IMR-90 (cell line): ENCODE results near the gene ERC2. TPM values are rescaled to one million over a fixed set of nuclear protein-coding genes. Genes with fewer than 3 reads are reported as not detected.

Experiments
- ATAC-seq: fragments of 200-7000 bp; cut with Tn5 transposase; 2 replicates; pipeline ENCODE4 v1.9.1; 2020; ENCODE audit warnings: low read depth, mild to moderate bottlenecking, moderate library complexity
- BruUV-seq: library from RNA; stranded (reverse); fragments of 400-500 nt; replicated peaks from 2 replicates; lab custom pipeline; 2021; lab: Mats Ljungman, UMichigan
- CTCF ChIA-PET: fragments of 300-600 bp; formaldehyde crosslinking; extraction: SDS; loops from one replicate; lab custom pipeline; 2021; ENCODE audit warnings: antibody characterized with exemption; lab: Yijun Ruan, JAX
- POLR2A ChIA-PET: fragments of 300-600 bp; sonication (Branson Sonifier 250); formaldehyde crosslinking; loops from one replicate; lab custom pipeline; 2022; ENCODE audit warnings: antibody characterized with exemption; ENCODE audit not compliant: unreplicated experiment; lab: Charles Lee
- DNase-seq: peaks from one replicate; pipeline ENCODE4 v3.0.0; 2013
- H2AFZ ChIP-seq: replicated peaks from 2 replicates; pipeline ENCODE3; 2013; ENCODE audit warnings: low read length, mild to moderate bottlenecking; ENCODE audit not compliant: poor library complexity
- H2AK5ac ChIP-seq: 2 replicates; pipeline ENCODE4 v1.6.1; 2013; ENCODE audit warnings: low read depth, low read length, inconsistent platforms
- H2AK9ac ChIP-seq: replicated peaks from 2 replicates; pipeline ENCODE3; 2013; ENCODE audit warnings: mild to moderate bottlenecking, low read depth, low read length, moderate library complexity; ENCODE audit not compliant: poor library complexity
- H2BK120ac ChIP-seq: 2 replicates; pipeline ENCODE4 v1.6.1; 2013; ENCODE audit warnings: low read depth, low read length, inconsistent platforms
- H2BK15ac ChIP-seq: 3 replicates; pipeline ENCODE4 v1.6.1; 2013; ENCODE audit warnings: low read depth, low read length, inconsistent platforms
- H2BK20ac ChIP-seq: 2 replicates; pipeline ENCODE4 v1.6.1; 2013; ENCODE audit warnings: low read depth, mild to moderate bottlenecking, inconsistent platforms, low read length, moderate library complexity
- H2BK5ac ChIP-seq: 2 replicates; pipeline ENCODE4 v1.6.1; 2013; ENCODE audit warnings: mild to moderate bottlenecking, low read depth, low read length, inconsistent platforms; ENCODE audit not compliant: poor library complexity, severe bottlenecking
- H3K14ac ChIP-seq: replicated peaks from 2 replicates; pipeline ENCODE4 v1.6.1; 2013; ENCODE audit warnings: low read depth, low read length, inconsistent platforms
- H3K18ac ChIP-seq: 2 replicates; pipeline ENCODE4 v1.6.1; 2013; ENCODE audit warnings: low read depth, low read length, control low read depth
- H3K23ac ChIP-seq: 2 replicates; pipeline ENCODE4 v1.6.1; 2013; ENCODE audit warnings: low read depth, low read length, inconsistent platforms
- H3K27ac ChIP-seq: 2 replicates; pipeline ENCODE4 v1.5.1; 2013; ENCODE audit warnings: mild to moderate bottlenecking, control low read depth, low read length; ENCODE audit not compliant: insufficient read depth
- H3K27me3 ChIP-seq: 2 replicates; pipeline ENCODE4 v1.6.1; 2013; ENCODE audit warnings: low read length; ENCODE audit not compliant: control insufficient read depth, insufficient read depth
- H3K36me3 ChIP-seq: 2 replicates; pipeline ENCODE4 v1.6.1; 2013; ENCODE audit warnings: low read length, mixed read lengths; ENCODE audit not compliant: control insufficient read depth, insufficient read depth
- H3K4ac ChIP-seq: 2 replicates; pipeline ENCODE4 v1.6.1; 2013; ENCODE audit warnings: low read depth, low read length, inconsistent platforms
- H3K4me1 ChIP-seq: 2 replicates; pipeline ENCODE4 v1.6.1; 2013; ENCODE audit warnings: low read length, mixed read lengths; ENCODE audit not compliant: control insufficient read depth, insufficient read depth
- H3K4me2 ChIP-seq: 2 replicates; pipeline ENCODE4 v1.6.1; 2013; ENCODE audit warnings: low read depth, mild to moderate bottlenecking, control low read depth, low read length, moderate library complexity
- H3K4me3 ChIP-seq: 2 replicates; pipeline ENCODE4 v1.5.1; 2013; ENCODE audit warnings: low read depth, mild to moderate bottlenecking, control low read depth, low read length, moderate library complexity; ENCODE audit not compliant: insufficient read depth
- H3K56ac ChIP-seq: 2 replicates; pipeline ENCODE4 v1.6.1; 2013; ENCODE audit warnings: low read length, inconsistent platforms; ENCODE audit not compliant: insufficient read depth; ENCODE audit errors: extremely low read depth
- H3K79me1 ChIP-seq, 2 experiments: 2 replicates each; pipeline ENCODE4 v1.6.1; 2013; ENCODE audit warnings: low read length in 2 of 2, inconsistent platforms in 1 of 2, low read depth in 1 of 2
- H3K9ac ChIP-seq: 2 replicates; pipeline ENCODE4 v1.6.1; 2013; ENCODE audit warnings: low read depth, low read length, control low read depth
- H3K9me1 ChIP-seq: 2 replicates; pipeline ENCODE4 v1.6.1; 2013; ENCODE audit warnings: low read length, inconsistent platforms; ENCODE audit not compliant: insufficient read depth
- H3K9me3 ChIP-seq: 2 replicates; pipeline ENCODE4 v1.6.1; 2013; ENCODE audit warnings: low read length; ENCODE audit not compliant: control insufficient read depth, insufficient read depth
- H4K20me1 ChIP-seq: 2 replicates; pipeline ENCODE4 v1.6.1; 2013; ENCODE audit warnings: low read length, inconsistent platforms; ENCODE audit not compliant: insufficient read depth
- H4K5ac ChIP-seq: 2 replicates; pipeline ENCODE4 v1.6.1; 2013; ENCODE audit warnings: mild to moderate bottlenecking, low read depth, low read length, control low read depth
- H4K8ac ChIP-seq, 2 experiments: 2 replicates each; pipeline ENCODE4 v1.6.1; 2013; ENCODE audit warnings: low read depth in 2 of 2, low read length in 2 of 2, control low read depth in 1 of 2, inconsistent platforms in 1 of 2
- H4K91ac ChIP-seq: 2 replicates; pipeline ENCODE4 v1.6.1; 2013; ENCODE audit warnings: low read depth, low read length, inconsistent platforms; ENCODE audit not compliant: insufficient read depth
- BHLHE40 ChIP-seq: fragments of 150-350 bp; IDR thresholded peaks from 2 replicates; pipeline ENCODE4 v1.6.1; 2016; ENCODE audit warnings: mild to moderate bottlenecking, low read depth, low read length
- CHD1 ChIP-seq: IDR thresholded peaks from 2 replicates; pipeline ENCODE4 v1.6.1; 2012; ENCODE audit warnings: low read depth, low read length, improper control_type of control experiment
- FOS ChIP-seq: fragments of 150-350 bp; IDR thresholded peaks from 2 replicates; pipeline ENCODE4 v1.6.1; 2016; ENCODE audit warnings: low read depth, low read length
- MAFK ChIP-seq: IDR thresholded peaks from 2 replicates; pipeline ENCODE4 v1.6.1; 2012; ENCODE audit warnings: low read depth, low read length, improper control_type of control experiment
- MAZ ChIP-seq: IDR thresholded peaks from 2 replicates; pipeline ENCODE4 v1.6.1; 2012; ENCODE audit warnings: low read depth, mild to moderate bottlenecking, low read length, improper control_type of control experiment, moderate library complexity, borderline replicate concordance
- MXI1 ChIP-seq: IDR thresholded peaks from 2 replicates; pipeline ENCODE4 v1.6.1; 2012; ENCODE audit warnings: low read depth, mild to moderate bottlenecking, low read length, moderate library complexity, borderline replicate concordance
- NFE2L2 ChIP-seq: fragments of 150-350 bp; IDR thresholded peaks from 2 replicates; pipeline ENCODE4 v1.6.1; 2016; ENCODE audit warnings: low read depth, mild to moderate bottlenecking, low read length
- POLR2A ChIP-seq: IDR thresholded peaks from 2 replicates; pipeline ENCODE4 v1.6.1; 2012; ENCODE audit warnings: mild to moderate bottlenecking, low read depth, low read length
- RAD21 ChIP-seq: IDR thresholded peaks from 2 replicates; pipeline ENCODE4 v1.6.1; 2012; ENCODE audit warnings: low read length, improper control_type of control experiment
- RCOR1 ChIP-seq: IDR thresholded peaks from 2 replicates; pipeline ENCODE4 v1.6.1; 2012; ENCODE audit warnings: mild to moderate bottlenecking, low read length, improper control_type of control experiment; ENCODE audit not compliant: insufficient replicate concordance
- RFX5 ChIP-seq: IDR thresholded peaks from 2 replicates; pipeline ENCODE4 v1.8.0; 2012; ENCODE audit warnings: low read depth, mild to moderate bottlenecking, low read length, moderate library complexity
- SMC3 ChIP-seq: fragments of 150-350 bp; IDR thresholded peaks from 2 replicates; pipeline ENCODE4 v1.6.1; 2016; ENCODE audit warnings: low read depth, mild to moderate bottlenecking, antibody characterized with exemption, low read length, moderate library complexity
- WGBS, 2 experiments: methylation state at CpG; one replicate each; pipeline versions ENCODE4 v1.1.5 to v1.1.7; 2013; ENCODE audit warnings: missing lambda C conversion rate in 2 of 2; ENCODE audit not compliant: insufficient read length in 1 of 2; ENCODE audit errors: extremely low coverage in 2 of 2; 5-methylcytosine and 5-hydroxymethylcytosine counted together
- dilution Hi-C: fragments of 300-500 bp; cut with HindIII; formaldehyde crosslinking; loops from one replicate; pipeline ENCODE4 v1.14.3; 2018; ENCODE audit warnings: low sequenced_read_pairs; ENCODE audit not compliant: unreplicated experiment
- in situ Hi-C: fragments of 300-500 bp; cut with MboI; formaldehyde crosslinking; loops from 3 replicates; pipeline ENCODE4 v1.14.3; 2019; ENCODE audit warnings: low sequenced_read_pairs, inconsistent platforms, mixed read lengths
- intact Hi-C: fragments of 100-400 bp; cut with micrococcal nuclease; formaldehyde crosslinking; loops from 2 replicates; pipeline ENCODE4 v1.10.0; 2022
- polyA plus RNA-seq, 3 experiments: library from polyadenylated mRNA; depleted of rRNA; stranded (reverse); fragments of >200 nt; gene quantifications; 2 replicates each; pipeline ENCODE4 v1.2.3, GENCODE V29; 2012; ENCODE audit warnings: low replicate concordance in 1 of 3
- total RNA-seq: library from RNA; depleted of rRNA; stranded (reverse); fragments of >200 nt; gene quantifications from 2 replicates; pipeline ENCODE4 v1.2.3, GENCODE V29; 2012
- TF ChIP-seq, protein P1 (sequence below): fragments of 150-350 bp; IDR thresholded peaks from 2 replicates; pipeline ENCODE4 v1.6.1; 2016; ENCODE audit warnings: low read depth, mild to moderate bottlenecking, low read length, moderate library complexity, borderline replicate concordance
- TF ChIP-seq, protein P2 (sequence below): fragments of 150-350 bp; IDR thresholded peaks from 2 replicates; pipeline ENCODE4 v1.6.1; 2017; ENCODE audit warnings: mild to moderate bottlenecking, antibody characterized with exemption, low read length, low read depth
- TF ChIP-seq, protein P3 (sequence below): conservative IDR thresholded peaks from 2 replicates; pipeline ENCODE4 v1.5.1; 2012; ENCODE audit warnings: mild to moderate bottlenecking, low read depth, low read length, improper control_type of control experiment

Gene ERC2
- total and polyA plus RNA-seq, 2 of the 4 experiments (the other 2 are of a cell fraction) = 0.17 to 0.18 TPM

DNA sequence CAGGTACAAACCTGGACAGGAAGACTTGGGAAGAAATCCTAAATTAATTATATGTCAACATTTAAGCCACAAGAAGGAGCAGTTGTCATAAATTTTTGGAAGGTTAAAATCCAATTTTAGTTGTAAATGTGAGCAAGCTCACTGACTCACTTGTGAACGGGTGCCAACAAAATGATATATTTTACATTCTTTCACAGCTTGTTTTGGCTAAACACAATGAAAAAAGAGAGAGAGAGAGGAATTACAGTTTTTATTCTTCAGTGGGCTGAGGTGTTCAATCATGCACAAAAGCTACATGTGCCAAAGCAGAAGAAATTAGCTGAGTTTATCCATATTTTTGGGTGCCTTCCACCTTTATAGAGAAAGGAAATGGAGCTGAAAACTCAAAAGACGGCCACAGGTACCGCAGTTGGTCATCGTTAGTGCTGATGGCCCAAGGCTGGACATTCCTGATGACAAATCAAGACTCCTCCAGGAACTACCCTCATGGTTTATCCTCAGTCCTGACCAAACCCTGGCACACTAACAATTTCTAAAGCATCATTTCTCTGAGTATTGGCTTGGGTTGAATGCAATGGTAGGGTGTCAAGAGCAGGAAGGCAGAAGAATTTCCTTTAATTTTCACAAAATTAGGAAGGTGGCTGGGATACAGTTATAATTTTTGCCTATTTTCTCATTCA, 943.6 kb downstream of the ERC2 start:
- Histone ChIP-seq H3K27ac (no peak overlapping the region), H3K4ac (no peak overlapping the region), H2BK15ac (no peak overlapping the region), H3K56ac (no peak overlapping the region), H3K36me3 (no peaks in the 10 kb centered on the region), H3K27me3 (peaks cover 5% of the 10 kb centered on the region; the same call in 1 of the 2 replicates), H3K79me1 (no peaks in the 10 kb centered on the region), H4K20me1 (no peaks in the 10 kb centered on the region), H2AK5ac (no peak overlapping the region), H3K9ac (no peak overlapping the region), H2AK9ac (no peak overlapping the region), H3K4me3 (no peak overlapping the region), H2BK5ac (no peak overlapping the region), H3K9me3 (no peaks in the 10 kb centered on the region), H4K91ac (no peak overlapping the region), H3K18ac (no peak overlapping the region), H4K8ac (no peak overlapping the region), H2AFZ (no peak overlapping the region), H3K4me1 (peaks cover 10% of the 10 kb centered on the region; the same call in 1 of the 2 replicates), H2BK20ac (no peak overlapping the region), H3K4me2 (no peak overlapping the region), H2BK120ac (no peak overlapping the region), H3K23ac (no peak overlapping the region), H4K5ac (no peak overlapping the region), H3K9me1 (peaks cover 11% of the 10 kb centered on the region; the same call in 1 of the 2 replicates), H3K14ac (no peak overlapping the region)
- ChIA-PET POLR2A (interaction anchor here (0.6 kb wide), 1 partner anchor 40 kb away, joined by 3 read pairs; no protein-coding TSS in a partner anchor), CTCF (interaction anchor here (0.5 kb wide), 1 partner anchor 24 kb away, joined by 3 read pairs; no protein-coding TSS in a partner anchor)
- no CpG with 5 or more reads among the region's 4 CpGs for WGBS, 2 experiments
- intact Hi-C loops = no loop called here
- DNase-seq = peak; percentile 58
- in situ Hi-C loops = no loop called here
- TF ChIP-seq FOS (no peak), POLR2A (no peak), MXI1 (no peak), BHLHE40 (no peak), RFX5 (no peak), RAD21 (no peak), RCOR1 (no peak), SMC3 (no peak), MAZ (no peak), NFE2L2 (no peak), CHD1 (no peak), MAFK (no peak)
- TF ChIP-seq, protein P1, sequence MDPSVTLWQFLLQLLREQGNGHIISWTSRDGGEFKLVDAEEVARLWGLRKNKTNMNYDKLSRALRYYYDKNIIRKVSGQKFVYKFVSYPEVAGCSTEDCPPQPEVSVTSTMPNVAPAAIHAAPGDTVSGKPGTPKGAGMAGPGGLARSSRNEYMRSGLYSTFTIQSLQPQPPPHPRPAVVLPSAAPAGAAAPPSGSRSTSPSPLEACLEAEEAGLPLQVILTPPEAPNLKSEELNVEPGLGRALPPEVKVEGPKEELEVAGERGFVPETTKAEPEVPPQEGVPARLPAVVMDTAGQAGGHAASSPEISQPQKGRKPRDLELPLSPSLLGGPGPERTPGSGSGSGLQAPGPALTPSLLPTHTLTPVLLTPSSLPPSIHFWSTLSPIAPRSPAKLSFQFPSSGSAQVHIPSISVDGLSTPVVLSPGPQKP = no peak
- TF ChIP-seq, protein P2, sequence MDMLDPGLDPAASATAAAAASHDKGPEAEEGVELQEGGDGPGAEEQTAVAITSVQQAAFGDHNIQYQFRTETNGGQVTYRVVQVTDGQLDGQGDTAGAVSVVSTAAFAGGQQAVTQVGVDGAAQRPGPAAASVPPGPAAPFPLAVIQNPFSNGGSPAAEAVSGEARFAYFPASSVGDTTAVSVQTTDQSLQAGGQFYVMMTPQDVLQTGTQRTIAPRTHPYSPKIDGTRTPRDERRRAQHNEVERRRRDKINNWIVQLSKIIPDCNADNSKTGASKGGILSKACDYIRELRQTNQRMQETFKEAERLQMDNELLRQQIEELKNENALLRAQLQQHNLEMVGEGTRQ = no peak
- TF ChIP-seq, protein P3, sequence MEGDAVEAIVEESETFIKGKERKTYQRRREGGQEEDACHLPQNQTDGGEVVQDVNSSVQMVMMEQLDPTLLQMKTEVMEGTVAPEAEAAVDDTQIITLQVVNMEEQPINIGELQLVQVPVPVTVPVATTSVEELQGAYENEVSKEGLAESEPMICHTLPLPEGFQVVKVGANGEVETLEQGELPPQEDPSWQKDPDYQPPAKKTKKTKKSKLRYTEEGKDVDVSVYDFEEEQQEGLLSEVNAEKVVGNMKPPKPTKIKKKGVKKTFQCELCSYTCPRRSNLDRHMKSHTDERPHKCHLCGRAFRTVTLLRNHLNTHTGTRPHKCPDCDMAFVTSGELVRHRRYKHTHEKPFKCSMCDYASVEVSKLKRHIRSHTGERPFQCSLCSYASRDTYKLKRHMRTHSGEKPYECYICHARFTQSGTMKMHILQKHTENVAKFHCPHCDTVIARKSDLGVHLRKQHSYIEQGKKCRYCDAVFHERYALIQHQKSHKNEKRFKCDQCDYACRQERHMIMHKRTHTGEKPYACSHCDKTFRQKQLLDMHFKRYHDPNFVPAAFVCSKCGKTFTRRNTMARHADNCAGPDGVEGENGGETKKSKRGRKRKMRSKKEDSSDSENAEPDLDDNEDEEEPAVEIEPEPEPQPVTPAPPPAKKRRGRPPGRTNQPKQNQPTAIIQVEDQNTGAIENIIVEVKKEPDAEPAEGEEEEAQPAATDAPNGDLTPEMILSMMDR = no peak
- dilution Hi-C loops = no loop called here
- BruUV-seq = no TSS peak
- ATAC-seq = no peak
